Gastroesophageal sphincter (tissue), 3 donors: ENCODE measurements around the gene PCDH9.

Experiments used
- CTCF ChIP-seq, 4 experiments: fragments of 200-600 bp in 2 of 4; fragments of 450-650 bp in 2 of 4; sonication (generic) in 1 of 4; IDR thresholded peaks; one replicate each; pipeline ENCODE4 v1.5.1; 2017 to 2019; ENCODE audit warnings: antibody characterized with exemption in 4 of 4, mild to moderate bottlenecking in 2 of 4, moderate library complexity in 2 of 4
- POLR2A ChIP-seq, 2 donors: fragments of 450-650 bp; IDR thresholded peaks; one replicate each; pipeline ENCODE4 v1.6.1; 2017; ENCODE audit warnings: antibody characterized with exemption in 2 of 2, mild to moderate bottlenecking in 2 of 2, moderate library complexity in 1 of 2

GRCh38 chr13:67175836-67176459 is 54.2 kb downstream of the PCDH9 start:
- TF ChIP-seq CTCF (IDR thresholded peaks at IDR 0.05) (no peak), POLR2A (IDR thresholded peaks at IDR 0.05) (no peak)
